Measurements from ENCODE around the gene GSG1L.
"Not testable (repeated sequence)": the region's sequence is repeated elsewhere in the genome, so short reads cannot be mapped to it uniquely, and the experiment has no call there.

The GSG1L gene

DNA sequence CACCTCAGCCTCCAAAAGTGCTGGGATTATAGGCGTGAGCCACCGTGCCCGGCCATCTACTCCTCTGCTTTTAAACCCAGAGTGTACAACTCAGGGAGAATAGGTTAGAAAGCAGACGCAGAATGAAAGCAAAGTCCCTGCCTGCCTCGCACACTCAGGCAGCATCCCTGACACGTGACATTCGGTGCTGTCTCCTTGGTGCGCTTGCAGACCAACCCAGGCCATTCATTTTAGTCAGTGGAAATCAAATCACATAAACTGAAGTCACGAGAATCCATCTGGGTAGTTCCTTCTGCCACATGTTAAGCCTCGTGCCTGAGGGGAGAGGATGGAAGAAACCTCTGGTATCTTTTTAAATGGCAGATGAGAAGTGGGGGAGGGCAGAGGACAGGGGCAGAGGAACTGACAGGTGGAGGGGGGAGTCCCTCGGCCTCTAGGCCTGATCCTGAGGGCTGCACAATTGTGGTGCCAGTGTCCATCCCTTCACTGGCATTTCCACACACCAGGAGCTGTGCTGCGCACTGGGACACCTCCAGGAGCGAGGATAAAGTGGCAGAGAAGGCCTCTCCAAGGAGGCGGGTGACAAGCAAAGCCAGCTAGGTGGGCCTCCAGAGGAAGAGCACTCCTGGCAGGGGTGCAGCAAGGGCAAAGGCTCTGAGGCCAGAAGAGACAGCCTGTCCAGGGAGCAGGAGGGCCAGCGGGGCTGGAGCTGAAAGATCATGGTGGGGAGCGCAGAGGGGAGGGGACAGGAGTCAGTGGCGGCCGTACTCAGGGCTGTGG lies 317.2 kb downstream of the GSG1L start:
- DNase-seq: no peak

DNA sequence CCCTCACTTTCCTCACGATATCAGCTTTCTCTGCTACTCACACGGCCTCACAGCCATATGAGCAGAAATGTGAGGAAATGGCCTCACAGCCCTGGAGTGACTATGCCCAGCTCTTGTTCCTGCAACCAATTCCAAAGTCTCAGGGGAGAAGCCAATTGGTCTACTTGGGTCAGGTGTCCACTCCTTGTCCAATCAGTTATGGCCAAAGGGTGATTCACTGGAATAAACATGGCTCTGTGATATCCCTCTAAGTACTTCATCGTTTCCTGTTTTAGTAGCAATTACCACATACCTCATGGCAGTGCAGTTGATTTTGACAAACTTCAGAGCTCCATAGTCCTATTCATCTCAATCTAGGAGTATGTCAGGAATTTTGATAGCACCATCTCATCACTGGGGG lies 318.2 kb downstream of the GSG1L start:
- no peak for DNase-seq

DNA sequence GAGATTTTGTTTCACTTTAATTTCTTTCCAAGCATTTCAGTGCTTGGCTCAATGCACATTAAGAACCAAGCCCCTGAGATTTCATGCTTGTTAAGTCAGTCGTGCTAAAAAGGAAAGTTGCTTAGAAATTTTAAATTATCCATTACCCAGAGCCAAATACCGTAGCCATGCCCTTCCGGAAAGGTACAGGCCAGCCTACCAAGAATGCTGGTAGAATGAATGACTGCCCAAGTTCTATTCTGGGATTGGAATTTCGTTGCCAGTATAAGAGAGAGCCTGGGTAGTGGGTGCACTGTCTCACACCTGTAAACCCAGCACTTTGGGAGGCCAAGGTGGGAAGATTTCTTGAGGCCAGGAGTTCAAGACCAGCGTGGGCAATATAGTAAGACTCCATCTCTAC lies 319.6 kb downstream of the GSG1L start:
- no peak for DNase-seq

DNA sequence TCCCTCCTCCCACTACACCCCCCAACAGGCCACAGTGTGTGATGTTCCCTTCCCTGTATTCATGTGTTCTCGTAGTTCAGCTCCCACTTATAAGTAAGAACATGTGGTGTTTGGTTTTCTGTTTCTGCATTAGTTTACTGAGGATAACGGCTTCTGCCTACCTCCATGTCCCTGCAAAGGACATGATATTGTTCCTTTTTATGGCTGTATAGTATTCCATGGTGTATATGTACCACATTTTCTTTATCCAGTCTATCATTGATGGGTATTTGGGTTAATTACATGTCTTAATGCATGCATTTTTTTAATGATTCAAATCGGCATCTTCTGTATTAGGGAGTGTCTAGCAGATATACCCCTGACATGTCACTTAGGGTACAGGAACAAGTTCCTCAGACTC lies 320.5 kb downstream of the GSG1L start:
- DNase-seq: not testable (repeated sequence)

DNA sequence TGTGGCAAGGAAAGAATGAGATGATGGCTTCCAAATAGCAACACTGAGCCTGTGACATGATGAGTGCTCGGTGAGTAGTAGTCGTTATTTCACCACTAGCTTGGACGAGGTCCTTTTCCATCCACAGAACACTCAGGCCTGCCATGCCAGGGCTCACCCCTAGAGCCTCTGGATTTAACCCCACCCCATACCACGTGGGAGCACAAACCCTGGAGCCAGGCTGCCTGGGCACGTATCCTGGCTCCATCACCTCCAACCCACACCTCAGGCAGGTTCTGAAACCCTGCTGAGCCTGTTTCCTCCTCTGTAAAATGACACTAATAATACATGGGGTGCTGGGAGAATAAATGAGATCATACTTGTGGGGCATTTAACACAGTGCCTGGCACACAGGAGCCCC lies 321.2 kb downstream of the GSG1L start:
- no peak for DNase-seq

DNA sequence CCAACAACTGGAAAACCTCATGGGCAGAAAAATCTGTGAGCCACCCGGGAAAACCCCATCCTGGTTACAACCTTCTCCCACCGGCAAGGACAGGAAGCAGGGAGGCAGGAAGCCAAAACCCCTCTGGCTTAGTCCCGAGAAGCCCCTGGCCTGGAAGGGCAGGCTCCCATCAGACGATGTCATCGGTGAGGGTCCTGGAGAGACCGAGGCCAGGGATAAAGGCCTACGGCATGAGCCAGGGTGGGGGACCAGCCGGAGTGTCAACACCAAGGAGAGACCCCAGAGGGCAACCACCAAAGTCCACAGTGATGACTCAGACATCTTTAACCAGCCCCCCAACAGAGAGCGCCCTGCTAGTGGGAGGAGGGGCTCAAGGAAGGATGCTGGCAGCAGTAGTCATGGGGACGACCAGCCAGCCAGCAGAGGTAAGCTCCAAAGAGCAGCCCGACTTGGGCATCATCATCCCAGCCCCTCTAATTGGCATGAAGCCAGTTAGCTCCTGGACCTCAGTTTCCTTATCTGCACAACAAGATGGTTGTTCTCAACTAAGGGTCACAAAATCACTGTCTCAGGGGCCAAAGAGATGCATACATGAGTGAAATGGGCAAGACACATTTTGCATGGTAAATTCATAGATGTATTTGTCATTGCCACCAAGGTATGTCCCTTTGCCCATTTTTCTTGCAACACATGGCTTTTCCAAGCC lies 322.9 kb downstream of the GSG1L start:
- DNase-seq: no peak

DNA sequence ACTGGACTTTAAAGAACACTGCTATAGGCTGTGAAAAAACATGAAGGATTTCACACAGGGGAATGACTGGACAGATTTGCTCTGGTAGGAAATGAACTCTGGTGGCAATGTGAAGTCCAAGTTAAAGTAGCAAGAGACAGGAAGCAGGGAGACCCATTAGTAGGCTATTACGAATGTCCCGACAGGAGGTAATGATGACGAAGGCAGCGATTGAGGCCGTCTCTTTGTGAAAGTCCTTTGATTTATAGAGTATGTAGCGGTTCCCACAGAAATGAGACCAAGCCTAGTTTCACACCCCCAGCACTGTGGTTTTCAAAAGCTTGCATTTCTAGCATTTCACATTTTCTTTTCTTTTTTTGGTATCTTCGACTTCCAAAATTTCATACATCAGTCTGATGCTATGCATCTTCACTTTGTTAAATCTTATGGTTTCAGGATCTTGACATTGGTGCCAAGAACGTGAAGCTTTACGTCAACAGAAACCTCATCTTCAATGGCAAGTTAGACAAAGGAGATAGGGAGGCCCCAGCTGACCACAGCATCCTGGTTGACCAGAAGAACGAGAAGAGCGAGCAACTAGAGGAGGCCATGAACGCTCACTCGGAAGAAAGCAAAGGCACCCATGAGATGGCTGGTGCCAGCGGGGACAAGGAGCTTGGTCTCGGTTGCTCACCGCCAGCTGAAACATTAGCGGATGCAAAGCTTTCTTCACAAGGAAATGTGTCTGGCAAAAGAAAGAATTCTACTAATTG lies 323.7 kb downstream of the GSG1L start:
- no peak for DNase-seq

DNA sequence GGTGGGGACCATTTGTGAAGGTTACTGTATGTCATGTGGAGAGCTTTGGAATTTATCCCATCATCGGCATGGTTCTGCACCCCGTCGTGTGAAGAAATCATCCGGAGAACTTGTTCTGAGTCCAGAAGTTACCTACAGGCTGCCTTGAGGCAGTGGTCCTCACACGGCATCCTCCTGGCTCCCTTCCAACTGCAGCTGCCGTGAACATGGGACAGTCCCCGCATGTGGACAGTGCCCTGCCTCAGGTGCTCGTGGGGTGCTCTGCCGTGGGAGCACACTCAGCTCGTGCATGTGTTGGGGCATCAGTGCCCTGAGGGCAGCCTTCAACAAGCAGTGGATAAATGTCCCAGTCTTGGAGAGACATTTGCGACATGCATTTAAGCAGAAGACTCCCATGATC lies 324.9 kb downstream of the GSG1L start:
- DNase-seq: no peak
